PC-3 (cell line): ENCODE results near the gene ADGRG6.

Experiments
- CTCF ChIP-seq: fragments of 300-600 bp; sonication (generic); conservative IDR thresholded peaks from 2 replicates; pipeline ENCODE4 v1.5.1; 2017; ENCODE audit warnings: antibody characterized with exemption, low read depth, mild to moderate bottlenecking, low read length
- EZH2 ChIP-seq: fragments of 300-600 bp; sonication (generic); IDR thresholded peaks from one replicate; pipeline ENCODE4 v1.6.1; 2017; ENCODE audit warnings: antibody characterized with exemption, mild to moderate bottlenecking, low read length; ENCODE audit not compliant: unreplicated experiment
- EZH2phosphoT487 ChIP-seq: fragments of 300-600 bp; sonication (generic); IDR thresholded peaks from 2 replicates; pipeline ENCODE4 v1.6.1; 2018; ENCODE audit warnings: mild to moderate bottlenecking, antibody characterized with exemption, low read length, borderline replicate concordance

GRCh38 chr6:142316791-142317368 is 15.1 kb downstream of the ADGRG6 start:
- no peak for TF ChIP-seq CTCF
- no peak for TF ChIP-seq EZH2
- no peak for TF ChIP-seq EZH2phosphoT487
